G401.6 (cell line): ENCODE results near the gene CIT.
"Not testable (repeated sequence)": the region's sequence is repeated elsewhere in the genome, so short reads cannot be mapped to it uniquely, and the experiment has no call there.

ENCODE experiments used
- FAIRE-seq: peaks from 2 replicates; lab custom pipeline; 2012; peaks lifted over from hg19 to GRCh38; lab: Jason Lieb, UNC

The CIT gene

GRCh38 chr12:119729871-119730270, 147.2 kb downstream of the CIT start:
- FAIRE-seq: no peak

- no peak for FAIRE-seq
These were observed 148.7 kb downstream of the CIT start for GRCh38 chr12:119728444-119728745.

- FAIRE-seq: no peak
These were observed 149.3 kb downstream of the CIT start for GRCh38 chr12:119727600-119728443.

GRCh38 chr12:119725523-119725922, 151.6 kb downstream of the CIT start:
- FAIRE-seq: no peak

GRCh38 chr12:119721306-119721705, 155.8 kb downstream of the CIT start:
- FAIRE-seq: no peak

GRCh38 chr12:119720349-119720748, 156.8 kb downstream of the CIT start:
- no peak for FAIRE-seq

- FAIRE-seq: no peak
These were observed 159.0 kb downstream of the CIT start for GRCh38 chr12:119718141-119718540.

GRCh38 chr12:119715268-119715620, 161.9 kb downstream of the CIT start:
- no peak for FAIRE-seq

- FAIRE-seq: no peak
These were observed 162.4 kb downstream of the CIT start for GRCh38 chr12:119714614-119715267.

- FAIRE-seq: no peak
These were observed 163.5 kb downstream of the CIT start for GRCh38 chr12:119713551-119714031.

GRCh38 chr12:119712721-119713120, 164.4 kb downstream of the CIT start:
- no peak for FAIRE-seq

GRCh38 chr12:119711693-119712092, 165.4 kb downstream of the CIT start:
- FAIRE-seq: no peak

GRCh38 chr12:119710965-119711551, 166.1 kb downstream of the CIT start:
- FAIRE-seq: no peak

GRCh38 chr12:119710374-119710964, 166.7 kb downstream of the CIT start:
- FAIRE-seq: no peak

GRCh38 chr12:119706427-119706826, 170.7 kb downstream of the CIT start:
- FAIRE-seq: not testable (repeated sequence)

- FAIRE-seq: no peak
These were observed 171.9 kb downstream of the CIT start for GRCh38 chr12:119705182-119705581.

GRCh38 chr12:119704065-119704747, 172.9 kb downstream of the CIT start:
- no peak for FAIRE-seq

- no peak for FAIRE-seq
These were observed 177.0 kb downstream of the CIT start for GRCh38 chr12:119700078-119700477.

- no peak for FAIRE-seq
These were observed 177.8 kb downstream of the CIT start for GRCh38 chr12:119699199-119699760.

- FAIRE-seq: no peak
These were observed 180.2 kb downstream of the CIT start for GRCh38 chr12:119696943-119697342.

GRCh38 chr12:119695034-119695433, 182.1 kb downstream of the CIT start:
- no peak for FAIRE-seq

GRCh38 chr12:119694111-119694510, 183.0 kb downstream of the CIT start:
- no peak for FAIRE-seq
